Myometrial cell (primary cell): ENCODE data around the gene WFDC10A. TPM values are rescaled to one million over a fixed set of nuclear protein-coding genes. Genes with fewer than 3 reads are reported as not detected.

Experiments used
- total RNA-seq: library from RNA; depleted of rRNA; stranded (reverse); fragments of >200 nt; gene quantifications from 2 replicates; pipeline ENCODE4 v1.2.3, GENCODE V29; 2015

WFDC10A gene
- not detected in 2 replicates for total RNA-seq

DNA sequence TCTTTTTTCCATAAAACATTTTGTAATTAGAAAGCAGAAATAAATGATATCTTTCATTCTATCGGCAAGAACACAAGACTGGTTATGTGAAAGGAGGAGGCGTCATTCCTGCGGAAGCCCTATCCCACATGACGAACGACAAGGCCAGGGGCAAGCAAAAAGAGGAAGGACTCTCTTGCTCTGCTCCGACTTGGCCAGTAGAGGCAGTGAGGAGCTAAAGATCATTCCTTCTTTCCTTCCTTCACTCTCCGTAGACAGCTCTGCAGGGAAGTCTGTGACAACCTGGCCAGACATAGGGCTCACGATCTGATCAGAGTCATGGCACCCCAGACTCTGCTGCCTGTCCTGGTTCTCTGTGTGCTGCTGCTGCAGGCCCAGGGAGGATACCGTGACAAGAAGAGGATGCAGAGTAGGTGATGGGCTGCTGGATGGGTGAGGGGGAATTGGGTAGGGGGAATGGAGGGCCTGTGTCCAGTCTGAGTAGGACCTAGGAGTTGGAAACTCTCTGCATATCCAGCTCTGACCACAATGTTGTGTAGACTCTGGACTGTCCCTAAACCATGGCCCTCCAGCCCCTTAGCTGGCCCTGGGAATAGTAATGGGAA, at the start of gene WFDC10A:
TSS of gene WFDC10A (plus strand) at position 244 of the 605 bp plus-strand sequence. CDS start at position 319, 75 bp downstream.

DNA sequence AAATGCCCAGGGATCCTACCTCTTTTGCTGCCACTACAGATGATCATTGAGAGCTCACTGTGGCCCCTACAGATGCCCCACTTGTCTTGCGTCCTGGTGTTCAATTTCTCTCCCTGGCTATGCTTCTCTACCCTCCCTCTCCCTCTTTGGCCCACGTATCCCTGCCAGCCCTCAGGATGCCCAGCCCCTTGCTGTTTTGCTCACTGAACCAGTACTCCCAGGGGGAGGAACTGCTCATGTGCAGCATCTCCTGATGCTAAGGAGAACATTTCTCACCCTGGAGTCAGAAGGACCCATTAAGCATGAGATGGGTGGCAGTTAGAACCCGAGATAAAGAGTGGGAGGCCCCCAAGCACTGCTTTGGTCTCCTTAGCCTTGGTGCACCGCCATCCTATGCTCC, 1.6 kb downstream of the WFDC10A start, which contains the start of gene WFDC9:
TSS of gene WFDC9 (minus strand) at position 101 of the 400 bp plus-strand sequence. CDS start 21,103 bp downstream, outside the sequence.

DNA sequence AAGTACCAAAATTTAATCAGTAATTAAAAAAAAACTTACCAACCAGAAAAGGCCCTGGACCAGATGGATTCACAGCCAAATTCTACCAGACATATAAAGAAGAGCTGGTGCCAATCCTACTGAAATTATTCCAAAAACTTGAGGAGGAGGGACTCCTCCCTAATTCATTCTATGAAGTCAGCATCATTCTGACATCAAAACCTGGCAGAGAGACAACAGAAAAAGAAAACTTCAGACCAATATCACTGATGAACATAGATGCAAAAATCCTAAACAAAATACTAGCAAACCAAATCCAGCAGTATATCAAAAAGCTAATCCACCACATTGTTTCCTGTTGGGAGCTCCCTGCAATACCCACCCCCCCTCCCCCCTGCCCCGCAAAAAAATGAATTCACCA, 40.6 kb downstream of the WFDC10A start, which contains the start of gene WFDC11:
TSS of gene WFDC11 (minus strand) at position 101 of the 400 bp plus-strand sequence. CDS start 19,639 bp downstream, outside the sequence.

Other genes with a start within 250 kb of the WFDC10A start
- gene DBNDD2, start 221.4 kb upstream of the WFDC10A start, total RNA-seq, result 4.9 and 11.3 TPM in 2 replicates
- 63.6 and 67.5 TPM in 2 replicates for gene PIGT, start 213.6 kb upstream of the WFDC10A start, total RNA-seq
- not detected in 2 replicates for gene WFDC2, start 160.0 kb upstream of the WFDC10A start, total RNA-seq
- gene SPINT3, start 114.1 kb upstream of the WFDC10A start, total RNA-seq, result not detected in 2 replicates
- gene WFDC6, start 90.3 kb upstream of the WFDC10A start, total RNA-seq, result not detected in 2 replicates
- gene EPPIN, start 82.3 kb upstream of the WFDC10A start, total RNA-seq, result not detected in 2 replicates
- not detected in 2 replicates for gene WFDC8, start 50.5 kb upstream of the WFDC10A start, total RNA-seq
- gene WFDC9, start 1.5 kb downstream of the WFDC10A start, total RNA-seq, result not detected in 2 replicates
- not detected in 2 replicates for gene WFDC11, start 40.5 kb downstream of the WFDC10A start, total RNA-seq
- gene WFDC13, start 72.3 kb downstream of the WFDC10A start, total RNA-seq, result not detected in 2 replicates
- not detected in 2 replicates for gene WFDC10B, start 75.3 kb downstream of the WFDC10A start, total RNA-seq
- gene SPINT4, start 92.6 kb downstream of the WFDC10A start, total RNA-seq, result not detected in 2 replicates
- 0.89 and 5.8 TPM in 2 replicates for gene WFDC3, start 162.1 kb downstream of the WFDC10A start, total RNA-seq
- gene DNTTIP1, start 162.2 kb downstream of the WFDC10A start, total RNA-seq, result 28.5 and 34.6 TPM in 2 replicates
- gene UBE2C, start 182.9 kb downstream of the WFDC10A start, total RNA-seq, result 85.6 and 91.8 TPM in 2 replicates
- gene TNNC2, start 197.6 kb downstream of the WFDC10A start, total RNA-seq, result not detected in 2 replicates
- gene SNX21, start 204.1 kb downstream of the WFDC10A start, total RNA-seq, result 69.8 and 73.5 TPM in 2 replicates
- 58.3 and 71.8 TPM in 2 replicates for gene ACOT8, start 227.7 kb downstream of the WFDC10A start, total RNA-seq
- 2.6 and 5.1 TPM in 2 replicates for gene ZSWIM3, start 227.9 kb downstream of the WFDC10A start, total RNA-seq